EL (cell line): ENCODE measurements around the gene ADAMTSL1.
"Not testable (repeated sequence)": the region's sequence is repeated elsewhere in the genome, so short reads cannot be mapped to it uniquely, and the experiment has no call there.

Experiments
- DNase-seq: peaks from one replicate; pipeline ENCODE4 v3.0.0-alpha.2; 2016

The ADAMTSL1 gene

DNA sequence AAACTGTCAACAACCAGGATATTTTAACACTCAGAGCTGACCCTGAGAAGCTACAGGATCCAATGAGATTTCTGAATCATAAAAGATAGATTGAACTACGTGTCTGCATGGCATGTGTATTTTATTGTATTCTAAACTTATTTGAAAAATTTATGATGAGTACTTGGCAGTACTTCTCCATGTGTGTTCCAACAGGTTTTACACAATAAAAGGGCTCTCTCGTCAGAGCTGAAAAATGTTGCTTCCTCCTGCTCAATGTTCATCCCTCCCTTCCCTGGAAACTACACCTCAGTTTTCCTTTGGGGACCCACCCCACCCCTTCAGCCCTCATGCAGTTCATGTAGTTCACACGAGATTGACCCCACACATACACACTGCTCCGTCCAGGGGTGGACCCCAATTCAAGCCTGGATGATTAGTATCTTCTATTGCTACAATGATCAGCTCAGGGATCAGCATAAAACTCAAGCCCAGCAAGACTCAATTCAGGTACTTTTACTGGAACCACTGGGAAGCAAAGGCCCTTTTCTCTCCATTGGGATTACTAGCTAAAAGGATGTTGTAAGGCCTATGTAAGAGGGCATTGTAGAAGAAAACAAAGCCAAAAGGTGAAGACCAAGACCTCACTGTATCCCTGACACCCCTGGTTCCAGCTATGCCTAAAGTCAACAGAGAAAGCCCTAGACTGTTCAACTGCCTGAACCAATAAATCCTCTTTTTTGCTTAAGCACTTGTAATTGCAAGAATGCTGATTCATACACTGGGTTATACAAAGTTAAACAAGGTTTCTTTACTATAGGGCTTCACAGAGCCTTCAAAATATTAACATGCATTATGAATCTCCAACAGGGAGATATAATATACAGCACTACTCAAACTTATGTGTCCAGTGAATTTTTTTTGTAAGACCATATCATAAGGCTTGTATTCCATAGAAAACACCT, 446.5 kb downstream of the ADAMTSL1 start:
- no peak for DNase-seq

DNA sequence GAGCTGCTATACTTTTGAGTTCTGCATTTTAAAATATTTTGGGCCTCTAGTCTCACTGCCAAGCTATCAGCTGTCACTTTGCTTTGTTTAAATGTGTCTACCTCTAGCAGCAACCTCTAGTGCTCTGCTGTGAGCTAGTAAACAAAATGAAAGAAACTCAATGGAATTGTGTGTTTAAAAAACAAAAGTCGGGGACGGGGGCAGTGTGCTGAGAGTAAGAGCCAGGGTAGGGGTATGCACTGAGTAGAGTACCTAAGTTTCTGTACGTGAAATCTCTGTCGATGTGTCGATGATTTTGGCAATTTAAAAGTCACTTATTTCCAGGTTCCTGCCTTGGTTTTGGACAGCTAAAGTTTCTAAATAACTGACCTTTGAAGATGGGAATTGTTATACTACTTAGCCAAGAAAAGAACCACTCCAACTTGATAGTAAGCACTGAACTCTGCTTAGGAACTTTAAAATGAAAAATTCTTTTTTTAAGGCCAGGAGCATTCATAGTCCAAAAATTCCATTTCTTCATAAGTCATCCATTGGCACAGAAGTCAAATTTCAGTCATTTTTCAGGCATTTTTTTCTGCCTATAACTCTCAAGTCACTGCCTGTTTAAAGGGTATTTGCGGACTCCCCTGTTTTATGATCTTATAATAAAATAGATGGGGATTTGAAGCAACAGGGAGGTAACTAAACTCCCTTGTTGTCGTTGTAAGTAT, 447.6 kb downstream of the ADAMTSL1 start:
- DNase-seq = no peak

- DNase-seq = no peak
These were observed 448.4 kb downstream of the ADAMTSL1 start for GRCh38 chr9:18922161-18922885.

DNA sequence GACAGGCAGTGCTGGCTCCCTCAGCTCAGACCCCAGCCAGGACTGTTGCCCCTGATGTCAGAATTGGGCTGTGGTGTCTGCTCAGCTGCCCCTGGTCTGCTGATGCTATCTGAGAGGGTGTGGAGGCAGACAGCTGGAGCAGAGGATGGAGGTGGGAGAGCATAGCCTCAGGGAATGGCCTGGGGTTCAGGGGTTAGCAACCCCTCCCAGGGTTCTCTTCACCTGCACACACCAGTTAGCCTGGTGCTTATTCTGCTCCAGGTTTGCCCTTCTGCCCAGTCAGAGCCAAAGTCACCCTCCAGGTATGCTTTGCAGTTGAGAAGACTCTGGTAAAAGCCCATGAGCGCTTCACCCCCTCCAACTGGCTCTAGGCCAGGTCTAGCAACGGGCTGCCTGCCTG, 449.2 kb downstream of the ADAMTSL1 start:
- no peak for DNase-seq

- DNase-seq = no peak
These were observed 449.9 kb downstream of the ADAMTSL1 start for GRCh38 chr9:18923671-18924430.

DNA sequence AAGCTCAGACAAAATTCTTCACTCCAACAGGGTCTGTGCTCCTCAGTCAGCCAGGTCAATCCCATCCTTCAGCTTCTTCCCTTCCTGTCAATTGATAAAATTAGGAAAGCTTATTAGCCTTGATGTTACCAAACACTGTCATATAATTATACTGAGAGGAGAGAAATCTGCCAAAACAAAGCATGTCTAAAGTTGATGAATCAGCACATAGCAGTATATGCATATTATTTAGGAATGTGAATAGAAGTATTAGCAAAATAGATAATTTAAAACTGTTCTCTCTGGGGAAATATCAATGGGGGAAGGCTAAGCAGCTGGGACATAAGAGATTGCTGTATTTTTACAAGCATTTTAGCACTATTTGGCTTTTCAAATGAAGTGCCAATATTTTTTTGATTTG, 451.9 kb downstream of the ADAMTSL1 start:
- no peak for DNase-seq

- DNase-seq = no peak
These were observed 452.6 kb downstream of the ADAMTSL1 start for GRCh38 chr9:18926513-18926912.

- peak; percentile 22 for DNase-seq
These were observed 454.8 kb downstream of the ADAMTSL1 start for GRCh38 chr9:18928711-18929110.

GRCh38 chr9:18930611-18931010, 456.7 kb downstream of the ADAMTSL1 start:
- DNase-seq = not testable (repeated sequence)

DNA sequence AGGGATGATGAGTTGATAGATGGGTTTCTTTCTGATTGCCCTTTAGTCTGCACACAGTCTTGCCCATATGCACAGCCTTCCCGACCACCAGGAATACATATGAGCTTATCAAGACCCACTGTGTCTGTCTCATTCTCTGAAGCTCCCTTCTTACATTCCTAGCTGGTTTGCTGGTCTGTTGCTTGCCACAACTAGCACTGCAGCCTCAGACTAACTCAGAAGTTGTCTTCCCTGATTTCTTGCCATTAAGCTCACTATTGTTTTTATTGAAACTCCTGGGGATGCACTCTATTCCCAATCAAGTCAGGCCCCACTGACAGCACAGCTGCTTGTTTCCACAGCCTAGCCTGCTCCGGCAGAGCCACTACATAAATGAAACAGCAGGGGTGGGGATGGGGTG, 461.6 kb downstream of the ADAMTSL1 start:
- no peak for DNase-seq

DNA sequence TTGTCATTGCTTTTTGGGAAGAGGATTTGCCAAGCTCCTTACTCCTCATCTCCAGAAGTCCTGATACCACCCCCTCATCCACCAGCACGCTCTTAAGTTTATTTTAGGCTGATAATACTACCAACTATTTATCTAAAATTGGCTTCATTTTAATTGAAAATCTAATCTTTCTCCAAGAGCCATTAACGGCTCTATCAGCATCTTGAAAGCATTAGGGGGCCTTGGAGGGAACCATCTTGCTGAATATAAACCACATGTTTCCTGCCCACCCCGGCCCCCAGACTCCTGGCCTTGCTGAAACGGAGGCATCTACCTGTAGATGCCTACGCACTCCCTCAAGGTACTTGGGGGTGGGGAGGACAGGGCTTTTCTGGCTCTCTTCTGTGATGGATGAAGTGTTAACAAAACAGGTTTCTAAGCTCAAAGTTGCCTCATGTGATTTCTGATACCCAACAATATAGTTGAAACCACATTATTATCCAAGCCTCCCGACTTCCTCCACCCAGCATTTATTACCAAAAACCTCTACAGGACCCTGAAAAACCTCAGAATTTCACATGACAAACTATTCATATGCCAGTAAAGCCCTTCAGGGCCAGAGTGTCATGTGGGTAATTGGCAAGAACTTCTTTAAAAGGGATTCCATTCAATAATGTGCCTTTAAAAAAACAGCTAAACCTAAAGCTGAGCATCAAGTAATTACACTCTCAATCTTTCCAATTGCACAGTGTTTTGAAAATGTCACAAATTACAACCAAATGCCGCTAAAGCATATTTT, 462.3 kb downstream of the ADAMTSL1 start:
- no peak for DNase-seq

GRCh38 chr9:18939943-18940342, 466.0 kb downstream of the ADAMTSL1 start:
- DNase-seq = no peak

DNA sequence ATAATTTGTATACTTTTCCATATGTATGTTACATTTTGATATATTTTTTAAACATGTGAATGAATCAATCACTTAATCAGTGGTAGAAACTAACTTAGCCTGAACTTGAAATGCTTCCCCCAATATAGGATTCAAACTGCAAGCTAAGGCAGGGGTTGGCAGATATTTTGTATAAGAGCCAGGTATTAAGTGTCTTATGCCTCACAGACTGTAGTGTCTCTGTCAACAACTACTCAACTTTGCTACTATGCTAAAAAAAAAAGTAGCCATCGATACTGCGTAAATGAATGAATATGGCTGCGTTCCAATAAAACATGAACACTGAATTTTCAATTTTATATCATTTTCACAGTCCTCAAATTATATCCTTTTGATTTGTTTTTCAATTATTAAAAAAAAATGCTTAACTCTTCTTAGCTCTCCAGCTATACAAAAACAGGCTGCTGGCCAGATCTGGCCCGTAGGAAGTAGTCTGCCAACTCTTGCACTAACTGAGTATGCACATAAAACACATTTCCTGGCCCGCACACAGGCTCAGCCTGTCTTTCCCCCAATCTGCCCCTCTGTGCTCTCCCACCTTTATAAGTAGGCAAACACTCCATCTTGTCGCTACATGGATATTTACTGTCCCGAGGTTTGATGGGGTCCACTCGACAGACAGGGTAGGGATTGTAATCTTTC, 467.2 kb downstream of the ADAMTSL1 start:
- DNase-seq = no peak

DNA sequence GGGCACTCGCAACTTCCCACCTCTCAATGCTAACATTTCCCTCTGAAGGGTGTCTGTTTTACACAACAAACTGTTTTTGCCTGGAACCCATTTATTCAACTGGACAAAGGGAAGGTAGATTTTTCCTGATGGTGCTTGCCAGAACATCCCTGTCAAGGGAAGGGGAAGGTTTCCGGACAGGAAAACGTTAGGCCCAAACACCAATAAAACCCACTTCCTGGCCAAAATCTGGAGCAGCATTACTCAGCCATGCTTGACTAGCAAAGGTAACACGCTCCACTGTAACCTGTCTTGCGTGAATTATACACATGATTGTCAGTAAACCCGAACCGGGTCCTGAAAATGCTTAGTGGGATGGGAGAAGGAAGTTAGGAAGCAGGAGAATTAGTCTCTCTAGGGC, 468.8 kb downstream of the ADAMTSL1 start:
- DNase-seq = no peak

- no peak for DNase-seq
These were observed 474.0 kb downstream of the ADAMTSL1 start for GRCh38 chr9:18947892-18948339.

DNA sequence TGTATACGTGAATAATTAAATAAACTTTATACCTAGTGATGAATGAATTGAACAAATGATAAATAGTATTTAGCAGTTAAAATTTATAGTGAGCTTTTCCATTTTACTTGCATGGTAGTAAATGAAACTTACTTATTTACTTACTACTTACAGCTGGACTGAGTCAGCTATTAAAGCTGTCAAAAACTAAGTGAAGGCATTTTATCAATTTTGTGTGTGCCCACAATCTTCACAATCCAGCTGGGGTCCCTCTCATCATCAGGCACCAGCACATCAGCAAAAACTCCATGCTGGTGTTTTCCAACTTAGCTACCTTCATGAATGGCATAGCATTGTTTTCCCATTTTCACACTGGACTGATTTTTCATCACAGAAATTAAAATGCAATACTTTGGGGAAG, 478.0 kb downstream of the ADAMTSL1 start:
- DNase-seq = no peak

- no peak for DNase-seq
These were observed 481.7 kb downstream of the ADAMTSL1 start for GRCh38 chr9:18955626-18956025.
